SW 1271 (cell line): ENCODE data around the gene SPRR2F.

Experiments
- DNase-seq, 2 experiments: peaks; one replicate each; lab custom pipeline; 2025; lab: John Stamatoyannopoulos, UW

SPRR2F gene

DNA sequence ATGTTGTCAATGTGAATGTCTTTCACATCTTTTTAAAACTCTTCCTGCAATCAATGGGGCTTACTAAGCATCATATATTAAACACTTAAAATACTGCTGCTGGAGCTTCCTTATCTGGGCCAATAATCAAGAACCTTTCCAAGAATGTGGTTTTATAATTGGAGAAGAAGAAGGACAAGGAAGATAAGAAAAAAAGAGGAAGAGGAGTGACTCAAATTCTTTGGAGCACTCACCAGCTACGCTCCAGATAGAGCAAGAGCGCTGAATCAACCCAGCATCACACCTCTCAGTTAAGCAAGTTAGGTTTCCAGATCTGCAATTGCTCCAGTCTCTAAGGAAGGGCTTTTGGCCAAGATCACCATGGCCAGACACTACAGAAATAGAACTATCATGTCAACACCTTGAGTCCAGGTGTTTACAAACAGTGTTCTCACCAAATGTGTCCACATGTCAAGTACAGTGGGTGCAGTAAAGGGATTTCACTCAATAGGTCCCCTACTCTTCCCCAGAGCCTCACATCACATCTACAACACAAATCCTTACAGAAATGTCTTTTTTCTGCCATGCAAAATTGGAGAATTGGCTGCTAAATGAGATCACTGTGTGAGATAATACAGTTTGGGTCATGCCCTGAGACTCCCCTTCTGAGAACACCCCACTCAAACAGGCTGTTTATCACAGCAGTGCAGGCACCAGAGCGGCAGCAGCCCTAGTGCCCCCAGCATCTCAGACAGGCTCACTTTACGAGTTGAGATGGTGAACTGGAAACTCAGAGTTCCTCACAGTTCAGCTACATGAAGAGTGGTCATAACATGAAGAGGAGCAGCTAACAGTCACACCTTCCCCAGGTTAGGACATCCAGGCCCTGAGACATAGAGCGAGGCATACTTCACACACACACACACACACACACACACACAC, 40.2 kb downstream of the SPRR2F start:
- no peak for DNase-seq

DNA sequence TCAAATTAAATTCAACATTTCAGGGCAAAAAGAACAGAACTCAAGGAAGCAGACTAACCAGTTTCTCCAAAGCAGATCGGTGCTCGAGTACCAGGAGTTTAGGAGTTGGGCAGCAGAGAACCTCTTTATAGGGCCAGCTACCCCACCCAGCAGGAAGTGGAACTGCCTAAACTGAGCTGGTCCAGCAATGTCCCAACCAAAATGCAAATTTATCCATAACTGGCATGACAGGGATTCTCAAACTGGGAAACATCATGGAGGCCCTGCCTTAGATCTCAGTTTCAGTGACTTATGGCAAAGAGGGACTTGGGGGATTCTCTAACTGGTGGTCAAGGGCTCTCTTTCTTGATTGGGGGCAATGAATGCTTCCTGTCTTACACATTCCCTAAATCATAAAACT, 41.8 kb downstream of the SPRR2F start, which contains the start of gene SPRR2B:
SPRR2B (minus strand) TSS at position 101 of the 400 bp plus-strand sequence. CDS start 772 bp downstream, outside the sequence.
- DNase-seq: no peak

DNA sequence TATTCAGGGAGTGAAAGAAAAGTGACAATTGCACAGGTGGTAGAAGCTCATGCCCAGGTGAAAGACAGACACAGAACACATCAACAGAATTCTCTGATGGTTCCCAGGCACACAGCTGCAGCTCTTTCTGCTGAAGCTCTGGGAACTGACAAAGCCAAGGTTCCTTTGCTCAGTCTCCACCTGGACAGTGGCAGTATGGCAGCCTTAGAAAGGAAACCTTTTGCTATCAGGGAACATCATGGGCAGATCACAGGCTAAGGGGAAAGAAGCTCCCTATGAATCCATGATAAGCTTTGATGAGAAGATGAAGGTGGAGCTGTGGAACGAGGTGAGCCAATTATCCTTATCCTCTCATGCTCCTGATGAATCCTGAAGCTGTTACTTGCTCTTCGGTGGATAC, 43.1 kb downstream of the SPRR2F start:
- no peak for DNase-seq
